CD14-positive monocyte (primary cell): ENCODE data around the gene PSMB7. TPM values are rescaled to one million over a fixed set of nuclear protein-coding genes. Genes with fewer than 3 reads are reported as not detected.

Source experiments
- DNase-seq, 3 donors: peaks; one replicate each; pipeline ENCODE4 v3.0.0-alpha.2; 2011 to 2022
- H2AFZ ChIP-seq: 2 replicates; pipeline ENCODE4 v1.6.0; 2012; ENCODE audit warnings: mild to moderate bottlenecking, low read depth, low read length, inconsistent platforms; ENCODE audit not compliant: insufficient read depth, poor library complexity, severe bottlenecking
- H3K27ac ChIP-seq, 2 donors: 1 replicate in 1 of 2; 2 replicates in 1 of 2; pipeline ENCODE4 v1.5.1; 2012 to 2013; ENCODE audit warnings: low read length in 2 of 2, control low read depth in 1 of 2, inconsistent platforms in 1 of 2, low read depth in 1 of 2, mild to moderate bottlenecking in 1 of 2
- H3K27me3 ChIP-seq, 2 donors: one replicate each; pipeline versions ENCODE4 v1.6.0 to v1.6.1; 2011 to 2013; ENCODE audit warnings: low read length in 2 of 2; ENCODE audit not compliant: control insufficient read depth in 2 of 2, insufficient read depth in 2 of 2
- H3K36me3 ChIP-seq, 2 donors: replicated peaks in 1 of 2; 1 replicate in 1 of 2; 2 replicates in 1 of 2; pipeline versions ENCODE4 v1.5.1 to v1.6.1; 2012 to 2013; ENCODE audit warnings: low read length in 2 of 2, control low read depth in 1 of 2, inconsistent platforms in 1 of 2, mild to moderate bottlenecking in 1 of 2; ENCODE audit not compliant: insufficient read depth in 2 of 2, control insufficient read depth in 1 of 2
- H3K4me1 ChIP-seq, 2 donors: 1 replicate in 1 of 2; 2 replicates in 1 of 2; pipeline versions ENCODE4 v1.5.1 to v1.6.1; 2012 to 2013; ENCODE audit warnings: low read length in 2 of 2, control low read depth in 1 of 2, inconsistent platforms in 1 of 2, mild to moderate bottlenecking in 1 of 2, moderate library complexity in 1 of 2; ENCODE audit not compliant: insufficient read depth in 2 of 2, control insufficient read depth in 1 of 2
- H3K4me2 ChIP-seq: replicated peaks from 2 replicates; pipeline ENCODE3; 2012; ENCODE audit warnings: low read length, moderate library complexity, mild to moderate bottlenecking; ENCODE audit not compliant: poor library complexity, severe bottlenecking; ENCODE audit errors: extremely low read depth
- H3K4me3 ChIP-seq, 3 experiments: fragments of 200-600 bp in 1 of 3; sonication (generic) in 1 of 3; replicated peaks in 1 of 3; 1 replicate in 2 of 3; 2 replicates in 1 of 3; pipeline ENCODE4 v1.5.1; 2011 to 2013; ENCODE audit warnings: low read length in 3 of 3, mild to moderate bottlenecking in 3 of 3, control low read depth in 2 of 3, low read depth in 2 of 3, inconsistent platforms in 1 of 3, moderate library complexity in 1 of 3
- H3K79me2 ChIP-seq: 2 replicates; pipeline ENCODE4 v1.6.0; 2012; ENCODE audit warnings: mild to moderate bottlenecking, control low read depth, inconsistent platforms, low read length, moderate library complexity; ENCODE audit not compliant: insufficient read depth
- H3K9ac ChIP-seq: 2 replicates; pipeline ENCODE4 v1.6.0; 2017; ENCODE audit warnings: low read length, mild to moderate bottlenecking; ENCODE audit not compliant: insufficient read depth, poor library complexity, severe bottlenecking
- H3K9me3 ChIP-seq, 2 donors: replicated peaks in 1 of 2; 1 replicate in 1 of 2; 2 replicates in 1 of 2; pipeline versions ENCODE4 v1.5.1 to v1.6.1; 2012 to 2013; ENCODE audit warnings: low read length in 2 of 2, control low read depth in 1 of 2; ENCODE audit not compliant: control insufficient read depth in 1 of 2, insufficient read depth in 1 of 2
- H4K20me1 ChIP-seq: 2 replicates; pipeline ENCODE4 v1.6.0; 2012; ENCODE audit warnings: mild to moderate bottlenecking, low read length, control low read depth, moderate library complexity; ENCODE audit not compliant: insufficient read depth
- H3K27ac Mint-ChIP-seq, 7 donors: one replicate each; pipeline ENCODE4 v1.8.0; 2020; ENCODE audit warnings: mild to moderate bottlenecking in 7 of 7, mixed read lengths in 7 of 7, moderate library complexity in 6 of 7, inconsistent platforms in 2 of 7
- H3K27me3 Mint-ChIP-seq, 3 donors: one replicate each; pipeline ENCODE4 v1.8.0; 2021 to 2022; ENCODE audit warnings: low read depth in 3 of 3, mild to moderate bottlenecking in 3 of 3, mixed read lengths in 3 of 3, moderate library complexity in 3 of 3, inconsistent platforms in 1 of 3
- H3K36me3 Mint-ChIP-seq, 2 donors: one replicate each; pipeline ENCODE4 v1.8.0; 2020; ENCODE audit warnings: mixed read lengths in 2 of 2, inconsistent platforms in 1 of 2, mild to moderate bottlenecking in 1 of 2
- H3K4me1 Mint-ChIP-seq: one replicate; pipeline ENCODE4 v1.8.0; 2020; ENCODE audit warnings: mild to moderate bottlenecking, mixed read lengths
- H3K4me3 Mint-ChIP-seq, 2 donors: one replicate each; pipeline ENCODE4 v1.8.0; 2020; ENCODE audit warnings: mild to moderate bottlenecking in 2 of 2, mixed read lengths in 2 of 2, moderate library complexity in 1 of 2
- H3K9me3 Mint-ChIP-seq, 7 donors: one replicate each; pipeline ENCODE4 v1.8.0; 2020 to 2022; ENCODE audit warnings: mixed read lengths in 7 of 7, mild to moderate bottlenecking in 6 of 7, moderate library complexity in 6 of 7, inconsistent platforms in 2 of 7
- WGBS: methylation state at CpG from one replicate; pipeline ENCODE4 v1.1.5; 2013; ENCODE audit warnings: missing lambda C conversion rate; ENCODE audit not compliant: insufficient coverage; 5-methylcytosine and 5-hydroxymethylcytosine counted together
- intact Hi-C, 2 donors: fragments of 100-400 bp; cut with micrococcal nuclease; formaldehyde crosslinking; loops; one replicate each; pipeline versions ENCODE4 v1.15.0 to v1.15.1; 2023
- polyA plus RNA-seq, 3 donors: library from polyadenylated mRNA; depleted of rRNA in 1 of 3; unstranded in 2 of 3; stranded (reverse) in 1 of 3; fragments of 300-500 nt in 2 of 3; fragments of >200 nt in 1 of 3; fragmentation: Illumina TruSeq in 2 of 3; gene quantifications; 1 replicate in 2 of 3; 2 replicates in 1 of 3; pipeline ENCODE4 v1.2.3, GENCODE V29; 2012 to 2021
- TF ChIP-seq, protein P1 (sequence below): fragments of 200-600 bp; IDR thresholded peaks from one replicate; pipeline ENCODE4 v1.8.0; 2022; ENCODE audit warnings: antibody characterized with exemption, mild to moderate bottlenecking

The PSMB7 gene
- polyA plus RNA-seq, 3 donors = 129 to 194 (median 191) TPM

DNA sequence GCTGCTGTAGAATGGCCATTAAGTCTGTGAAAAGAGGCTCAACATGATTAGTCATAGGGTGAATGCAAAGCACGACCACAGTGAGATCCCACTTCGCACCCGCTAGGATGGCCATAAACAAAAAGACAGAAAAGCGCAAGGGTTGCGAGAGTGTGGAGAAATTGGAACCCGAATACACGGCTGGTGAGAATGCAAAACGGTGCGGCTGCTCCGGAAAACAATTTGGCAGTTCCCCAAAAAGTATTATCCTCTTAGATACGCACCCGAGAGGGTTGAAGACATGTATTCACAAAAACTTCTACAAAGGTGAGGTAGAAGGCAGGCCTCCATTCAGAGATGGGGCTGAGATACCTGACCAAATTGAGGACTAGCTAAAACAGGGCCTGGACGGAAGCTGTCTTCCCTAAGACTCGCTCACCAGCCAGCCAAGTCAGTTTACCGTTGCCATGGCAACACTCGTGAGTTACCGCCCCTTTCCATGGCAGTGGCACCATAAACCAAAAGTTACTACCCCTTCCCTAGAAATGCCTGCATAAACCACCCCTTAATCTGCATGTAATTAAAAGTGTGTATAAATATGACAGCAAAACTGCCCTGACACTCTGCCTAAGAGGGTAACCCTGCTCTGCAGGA lies 726 bp upstream of the PSMB7 start:
- no peak overlapping the region for H3K9ac ChIP-seq
- Mint-ChIP-seq H3K4me1 (peaks cover 24% of the 10 kb centered on the region), H3K4me3 (peak overlapping the region; percentile 94 to 100), H3K27ac (peak overlapping the region in 5 of 7 donors; percentile 91 to 98 (median 96)), H3K27me3 (peaks cover 0 to 7% (median 2%) of the 10 kb centered on the region in 3 donors), H3K9me3 (peaks cover 0 to 6% (median 4%) of the 10 kb centered on the region in 7 donors), H3K36me3 (peaks cover 26% of the 10 kb centered on the region in 2 donors)
- H3K27ac ChIP-seq = peak overlapping the region in 1 of 2 donors; percentile 91
- TF ChIP-seq, protein P1, sequence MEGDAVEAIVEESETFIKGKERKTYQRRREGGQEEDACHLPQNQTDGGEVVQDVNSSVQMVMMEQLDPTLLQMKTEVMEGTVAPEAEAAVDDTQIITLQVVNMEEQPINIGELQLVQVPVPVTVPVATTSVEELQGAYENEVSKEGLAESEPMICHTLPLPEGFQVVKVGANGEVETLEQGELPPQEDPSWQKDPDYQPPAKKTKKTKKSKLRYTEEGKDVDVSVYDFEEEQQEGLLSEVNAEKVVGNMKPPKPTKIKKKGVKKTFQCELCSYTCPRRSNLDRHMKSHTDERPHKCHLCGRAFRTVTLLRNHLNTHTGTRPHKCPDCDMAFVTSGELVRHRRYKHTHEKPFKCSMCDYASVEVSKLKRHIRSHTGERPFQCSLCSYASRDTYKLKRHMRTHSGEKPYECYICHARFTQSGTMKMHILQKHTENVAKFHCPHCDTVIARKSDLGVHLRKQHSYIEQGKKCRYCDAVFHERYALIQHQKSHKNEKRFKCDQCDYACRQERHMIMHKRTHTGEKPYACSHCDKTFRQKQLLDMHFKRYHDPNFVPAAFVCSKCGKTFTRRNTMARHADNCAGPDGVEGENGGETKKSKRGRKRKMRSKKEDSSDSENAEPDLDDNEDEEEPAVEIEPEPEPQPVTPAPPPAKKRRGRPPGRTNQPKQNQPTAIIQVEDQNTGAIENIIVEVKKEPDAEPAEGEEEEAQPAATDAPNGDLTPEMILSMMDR = no peak
- H4K20me1 ChIP-seq = no peaks in the 10 kb centered on the region
- intact Hi-C loops = no loop called here
- DNase-seq = no peak
- peak overlapping the region; percentile 90 for H3K4me2 ChIP-seq
- peaks cover 29 to 33% of the 10 kb centered on the region in 2 donors for H3K36me3 ChIP-seq
- H3K9me3 ChIP-seq = peaks cover 0 to 7% of the 10 kb centered on the region in 2 donors
- WGBS = 94% methylated on average over 12 of the region's 17 CpGs
- peaks cover 19 to 26% of the 10 kb centered on the region in 2 donors for H3K4me1 ChIP-seq
- H2AFZ ChIP-seq = peak overlapping the region; percentile 87
- H3K79me2 ChIP-seq = peaks cover 31% of the 10 kb centered on the region
- peak overlapping the region; percentile 83 to 90 (median 86) for H3K4me3 ChIP-seq
- H3K27me3 ChIP-seq = no peaks in the 10 kb centered on the region

DNA sequence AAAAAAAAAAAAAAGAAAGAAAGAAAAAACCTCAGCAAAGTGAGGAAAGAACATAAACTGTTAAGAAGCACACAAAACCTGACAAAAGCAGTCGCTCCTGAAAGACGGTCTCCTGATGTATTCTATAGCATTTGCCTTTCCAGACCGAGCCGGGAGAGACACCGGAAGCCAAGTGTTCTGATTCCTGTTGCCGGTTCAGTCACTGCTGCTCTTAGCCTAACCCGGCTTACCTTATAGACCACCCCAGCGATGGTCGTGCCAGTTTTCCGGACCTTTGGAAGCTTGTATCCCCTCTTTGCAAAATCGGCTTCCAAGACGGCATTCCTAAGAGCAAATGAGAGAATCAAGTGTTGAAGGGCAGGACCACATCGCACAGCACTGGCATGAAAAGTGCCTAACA lies 630 bp downstream of the PSMB7 start:
- H3K79me2 ChIP-seq = peaks cover 44% of the 10 kb centered on the region
- H4K20me1 ChIP-seq = peaks cover 6% of the 10 kb centered on the region
- peaks cover 36 to 46% of the 10 kb centered on the region in 2 donors for H3K36me3 ChIP-seq
- peaks cover 19 to 26% of the 10 kb centered on the region in 2 donors for H3K4me1 ChIP-seq
- H3K9ac ChIP-seq = peak overlapping the region; percentile 85
- TF ChIP-seq, protein P1 = no peak
- H3K27ac ChIP-seq = peak overlapping the region; percentile 50 to 91
- H3K9me3 Mint-ChIP-seq = peaks cover 0 to 6% (median 4%) of the 10 kb centered on the region in 7 donors
- peak overlapping the region; percentile 87 for H2AFZ ChIP-seq
- peak overlapping the region; percentile 91 to 98 (median 96) for H3K27ac Mint-ChIP-seq
- peak overlapping the region; percentile 83 to 90 (median 86) for H3K4me3 ChIP-seq
- peaks cover 0 to 7% of the 10 kb centered on the region in 2 donors for H3K9me3 ChIP-seq
- peaks cover 24% of the 10 kb centered on the region for H3K4me1 Mint-ChIP-seq
- peak overlapping the region; percentile 94 to 100 for H3K4me3 Mint-ChIP-seq
- H3K36me3 Mint-ChIP-seq = peaks cover 34 to 40% of the 10 kb centered on the region in 2 donors
- WGBS = 30% methylated on average over 13 of the region's 13 CpGs
- intact Hi-C loops = no loop called here
- no peak for DNase-seq
- H3K27me3 Mint-ChIP-seq = peaks cover 0 to 7% (median 0%) of the 10 kb centered on the region in 3 donors
- H3K27me3 ChIP-seq = no peaks in the 10 kb centered on the region
- H3K4me2 ChIP-seq = peak overlapping the region; percentile 90
